Endothelial cell of umbilical vein (primary cell): ENCODE data around the gene CDC20B. TPM values are rescaled to one million over a fixed set of nuclear protein-coding genes. Genes with fewer than 3 reads are reported as not detected.

Experiments
- BruUV-seq: library from RNA; stranded (reverse); fragments of 400-500 nt; replicated peaks from 2 replicates; lab custom pipeline; 2021; lab: Mats Ljungman, UMichigan
- CTCF ChIA-PET: fragments of 300-600, 350-600 bp; sonication (Branson Sonifier 250); formaldehyde crosslinking; loops from one replicate; lab custom pipeline; 2021; ENCODE audit warnings: antibody characterized with exemption, inconsistent platforms; lab: Charles Lee
- POLR2A ChIA-PET: fragments of 300-600, 350-600 bp; sonication (Branson Sonifier 250); formaldehyde crosslinking; loops from one replicate; lab custom pipeline; 2021; ENCODE audit warnings: antibody characterized with exemption, inconsistent platforms; lab: Charles Lee
- DNase-seq: peaks from one replicate; pipeline ENCODE4 v3.0.0-alpha.2; 2011; ENCODE audit warnings: low read depth, low spot score
- FAIRE-seq: peaks from 2 replicates; lab custom pipeline; 2011; peaks lifted over from hg19 to GRCh38; lab: Jason Lieb, UNC
- H2AFZ ChIP-seq: 2 replicates; pipeline ENCODE4 v1.6.0; 2012; ENCODE audit warnings: low read depth, low read length, control low read depth, inconsistent platforms
- H3K27ac ChIP-seq: 2 replicates; pipeline ENCODE4 v1.5.1; 2011; ENCODE audit warnings: low read depth, mild to moderate bottlenecking, control low read depth, low read length, moderate library complexity; ENCODE audit not compliant: insufficient read depth
- H3K27me3 ChIP-seq, 2 experiments: 2 replicates each; pipeline versions ENCODE4 v1.6.0 to v1.6.1; 2011; ENCODE audit warnings: low read length in 2 of 2, mixed read lengths in 1 of 2; ENCODE audit not compliant: control insufficient read depth in 2 of 2, insufficient read depth in 2 of 2
- H3K36me3 ChIP-seq, 2 experiments: 2 replicates in 1 of 2; 3 replicates in 1 of 2; pipeline ENCODE4 v1.5.1; 2011; ENCODE audit warnings: low read length in 2 of 2, mild to moderate bottlenecking in 1 of 2, moderate library complexity in 1 of 2; ENCODE audit not compliant: control insufficient read depth in 2 of 2, insufficient read depth in 2 of 2; ENCODE audit errors: extremely low read depth in 1 of 2
- H3K4me1 ChIP-seq: 3 replicates; pipeline ENCODE4 v1.5.1; 2011; ENCODE audit warnings: mild to moderate bottlenecking, low read length; ENCODE audit not compliant: control insufficient read depth, insufficient read depth; ENCODE audit errors: extremely low read depth
- H3K4me2 ChIP-seq: 2 replicates; pipeline ENCODE4 v1.6.1; 2011; ENCODE audit warnings: low read length, control low read depth, mixed read lengths; ENCODE audit not compliant: insufficient read depth
- H3K4me3 ChIP-seq, 3 experiments: fragments of 200-600 bp in 1 of 3; sonication (generic), shearing (Covaris generic) in 1 of 3; replicated peaks in 1 of 3; 2 replicates each; pipeline ENCODE4 v1.5.1; 2011 to 2016; ENCODE audit warnings: control low read depth in 3 of 3, low read length in 3 of 3, mild to moderate bottlenecking in 2 of 3, inconsistent platforms in 1 of 3, low read depth in 1 of 3, moderate library complexity in 1 of 3; ENCODE audit not compliant: insufficient read depth in 1 of 3
- H3K79me2 ChIP-seq: 2 replicates; pipeline ENCODE4 v1.6.0; 2012; ENCODE audit warnings: low read length, inconsistent platforms; ENCODE audit not compliant: control insufficient read depth, insufficient read depth
- H3K9ac ChIP-seq: replicated peaks from 2 replicates; pipeline ENCODE3; 2011; ENCODE audit warnings: low read length, control low read depth; ENCODE audit not compliant: insufficient read depth; ENCODE audit errors: extremely low read depth
- H3K9me1 ChIP-seq: replicated peaks from 3 replicates; pipeline ENCODE4 v1.6.0; 2011; ENCODE audit warnings: mild to moderate bottlenecking, low read length; ENCODE audit not compliant: control insufficient read depth, insufficient read depth; ENCODE audit errors: extremely low read depth
- H3K9me3 ChIP-seq: replicated peaks from 2 replicates; pipeline ENCODE4 v1.5.1; 2012; ENCODE audit warnings: low read length, inconsistent platforms; ENCODE audit not compliant: control insufficient read depth, insufficient read depth
- H4K20me1 ChIP-seq: replicated peaks from 2 replicates; pipeline ENCODE3; 2011; ENCODE audit warnings: mild to moderate bottlenecking, low read length; ENCODE audit not compliant: control insufficient read depth, insufficient read depth; ENCODE audit errors: extremely low read depth
- EZH2 ChIP-seq: IDR thresholded peaks from 2 replicates; pipeline ENCODE4 v1.6.1; 2012; ENCODE audit warnings: borderline replicate concordance, low read depth, mild to moderate bottlenecking, moderate library complexity, low read length, inconsistent platforms; ENCODE audit not compliant: severe bottlenecking
- FOS ChIP-seq: IDR thresholded peaks from 2 replicates; pipeline ENCODE4 v1.6.1; 2011; ENCODE audit warnings: mild to moderate bottlenecking, low read length, moderate library complexity, borderline replicate concordance; ENCODE audit not compliant: insufficient read depth
- GATA2 ChIP-seq: IDR thresholded peaks from 2 replicates; pipeline ENCODE4 v1.7.0; 2011; ENCODE audit warnings: low read depth, mild to moderate bottlenecking, moderate library complexity, mixed read lengths, low read length; ENCODE audit not compliant: insufficient read length, insufficient read depth
- JUN ChIP-seq: IDR thresholded peaks from 2 replicates; pipeline ENCODE4 v1.6.1; 2011; ENCODE audit warnings: borderline replicate concordance, low read depth; ENCODE audit not compliant: insufficient read length, insufficient read depth
- MYC ChIP-seq: IDR thresholded peaks from one replicate; pipeline ENCODE4 v1.6.1; 2011; ENCODE audit warnings: mild to moderate bottlenecking, low read depth, low read length
- POLR2A ChIP-seq: IDR thresholded peaks from 2 replicates; pipeline ENCODE4 v1.6.1; 2012; ENCODE audit warnings: low read depth, mild to moderate bottlenecking, control low read depth, low read length
- POLR2AphosphoS5 ChIP-seq: IDR thresholded peaks from 2 replicates; pipeline ENCODE4 v1.6.1; 2012; ENCODE audit warnings: low read depth, mild to moderate bottlenecking, control low read depth, low read length, moderate library complexity; ENCODE audit not compliant: insufficient read depth
- dilution Hi-C: fragments of 300-500 bp; cut with MboI; formaldehyde crosslinking; loops from one replicate; pipeline ENCODE4 v1.15.0; 2019; ENCODE audit warnings: low sequenced_read_pairs; ENCODE audit not compliant: extremely low pct_ligation_motif_present
- intact Hi-C: fragments of 100-400 bp; cut with micrococcal nuclease; formaldehyde crosslinking; loops from one replicate; pipeline ENCODE4 v1.10.0; 2022
- polyA plus RNA-seq, 4 experiments: library from polyadenylated mRNA; depleted of rRNA in 3 of 4; stranded (reverse) in 3 of 4; unstranded in 1 of 4; fragments of >200 nt; gene quantifications; 2 replicates each; pipeline versions ENCODE4 v1.2.1 to v1.2.3, GENCODE V29; 2011 to 2012; ENCODE audit warnings: missing spikeins in 1 of 4
- total RNA-seq: library from RNA; stranded (reverse); gene quantifications from 2 replicates; pipeline ENCODE4 v1.2.3, GENCODE V29; 2021
- TF ChIP-seq, protein P1 (sequence below): IDR thresholded peaks from 2 replicates; pipeline ENCODE4 v1.6.1; 2011; ENCODE audit not compliant: insufficient read depth, insufficient read length
- TF ChIP-seq, protein P2 (sequence below), 2 donors: IDR thresholded peaks; 1 replicate in 1 of 2; 2 replicates in 1 of 2; pipeline ENCODE4 v1.5.1; 2011; ENCODE audit warnings: low read length in 2 of 2, mild to moderate bottlenecking in 2 of 2, moderate library complexity in 2 of 2, control low read depth in 1 of 2, inconsistent platforms in 1 of 2, low read depth in 1 of 2; ENCODE audit not compliant: insufficient read depth in 1 of 2; ENCODE audit errors: extremely low read depth in 1 of 2

The CDC20B gene
- total and polyA plus RNA-seq, 2 donors (not counting 3 experiments of a cell fraction or from before 2014, with no cell fraction given) = 0.22 TPM

GRCh38 chr5:55151923-55152842 is 20.8 kb downstream of the CDC20B start:
- CTCF ChIA-PET = interaction anchor here (1.9 to 4.9 kb wide), 4 partner anchors 8 to 246 kb away, joined by 6 to 37 read pairs (median 20); partner anchors contain the start of gene GPX8
- Histone ChIP-seq H3K4me3 (no peak overlapping the region), H4K20me1 (no peaks in the 10 kb centered on the region), H3K4me1 (peaks cover 40% of the 10 kb centered on the region), H3K9ac (no peak overlapping the region), H3K9me3 (no peaks in the 10 kb centered on the region), H3K79me2 (no peaks in the 10 kb centered on the region), H3K27ac (peak overlapping the region; percentile 35), H3K27me3 (no peaks in the 10 kb centered on the region), H3K36me3 (no peaks in the 10 kb centered on the region), H2AFZ (peak overlapping the region; percentile 44), H3K4me2 (no peak overlapping the region), H3K9me1 (no peaks in the 10 kb centered on the region)
- intact Hi-C loops = no loop called here
- POLR2A ChIA-PET = no interaction called here
- TF ChIP-seq MYC (no peak), EZH2 (no peak), JUN (no peak), FOS (no peak), POLR2AphosphoS5 (no peak), GATA2 (no peak), POLR2A (no peak)
- TF ChIP-seq, protein P1, sequence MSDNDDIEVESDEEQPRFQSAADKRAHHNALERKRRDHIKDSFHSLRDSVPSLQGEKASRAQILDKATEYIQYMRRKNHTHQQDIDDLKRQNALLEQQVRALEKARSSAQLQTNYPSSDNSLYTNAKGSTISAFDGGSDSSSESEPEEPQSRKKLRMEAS = no peak
- TF ChIP-seq, protein P2, sequence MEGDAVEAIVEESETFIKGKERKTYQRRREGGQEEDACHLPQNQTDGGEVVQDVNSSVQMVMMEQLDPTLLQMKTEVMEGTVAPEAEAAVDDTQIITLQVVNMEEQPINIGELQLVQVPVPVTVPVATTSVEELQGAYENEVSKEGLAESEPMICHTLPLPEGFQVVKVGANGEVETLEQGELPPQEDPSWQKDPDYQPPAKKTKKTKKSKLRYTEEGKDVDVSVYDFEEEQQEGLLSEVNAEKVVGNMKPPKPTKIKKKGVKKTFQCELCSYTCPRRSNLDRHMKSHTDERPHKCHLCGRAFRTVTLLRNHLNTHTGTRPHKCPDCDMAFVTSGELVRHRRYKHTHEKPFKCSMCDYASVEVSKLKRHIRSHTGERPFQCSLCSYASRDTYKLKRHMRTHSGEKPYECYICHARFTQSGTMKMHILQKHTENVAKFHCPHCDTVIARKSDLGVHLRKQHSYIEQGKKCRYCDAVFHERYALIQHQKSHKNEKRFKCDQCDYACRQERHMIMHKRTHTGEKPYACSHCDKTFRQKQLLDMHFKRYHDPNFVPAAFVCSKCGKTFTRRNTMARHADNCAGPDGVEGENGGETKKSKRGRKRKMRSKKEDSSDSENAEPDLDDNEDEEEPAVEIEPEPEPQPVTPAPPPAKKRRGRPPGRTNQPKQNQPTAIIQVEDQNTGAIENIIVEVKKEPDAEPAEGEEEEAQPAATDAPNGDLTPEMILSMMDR (IDR thresholded peaks at IDR 0.05; ENCODE audit: extremely low read depth in 1 of 2, insufficient read depth in 1 of 2, low read depth in 1 of 2, low read length in 2 of 2) = no peak
- no peak for FAIRE-seq
- DNase-seq = peak; percentile 40
- BruUV-seq = no TSS peak
- dilution Hi-C loops = no loop called here
